ENCODE data around the gene VPS29. TPM values are rescaled to one million over a fixed set of nuclear protein-coding genes. Genes with fewer than 3 reads are reported as not detected.

Gene VPS29
- polyA plus RNA-seq, 1 experiment, result 170 TPM

DNA sequence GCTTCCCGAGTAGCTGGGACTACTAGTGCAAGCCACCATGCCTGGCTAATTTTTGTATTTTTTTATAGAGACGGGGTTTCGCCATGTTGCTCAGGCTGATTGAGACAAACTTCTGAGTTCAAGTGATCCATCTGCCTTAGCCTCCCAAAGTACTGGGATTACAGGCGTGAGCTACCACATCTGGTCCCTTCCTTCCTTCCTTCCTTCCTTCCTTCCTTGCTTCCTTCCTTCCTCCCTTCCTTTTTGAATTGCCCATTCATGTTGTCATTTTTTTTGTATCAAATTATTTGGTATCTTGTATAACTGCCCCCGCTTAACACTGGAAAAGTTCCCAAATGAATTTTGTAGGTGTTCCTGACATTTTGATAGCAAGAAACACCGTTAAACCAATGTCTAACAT lies 11.9 kb upstream of the VPS29 start:
- H3K27me3 ChIP-seq (ENCODE audit: control insufficient read depth, insufficient read depth, low read length), result peaks cover 3% of the 10 kb centered on the region
- H3K27ac ChIP-seq (ENCODE audit: low read depth, low read length), result no peak overlapping the region
- ChIA-PET CTCF (interaction anchor here (0.7 to 20.4 kb wide), 18 partner anchors 7 to 374 kb away, joined by 3 to 369 read pairs (median 5); partner anchors contain the start of gene ARPC3), POLR2A (no interaction called here)
- no peak for TF ChIP-seq CTCF (IDR thresholded peaks at IDR 0.05; ENCODE audit: low read depth, low read length)
- DNase-seq (ENCODE audit: low read depth, low spot score), result no peak
- no peaks in the 10 kb centered on the region for H3K9me3 ChIP-seq (ENCODE audit: control insufficient read depth, insufficient read depth, low read length)
- no peak overlapping the region for H3K4me3 ChIP-seq (ENCODE audit: low read depth, low read length)

- Histone ChIP-seq H3K4me3 (ENCODE audit: low read depth, low read length) (no peak overlapping the region), H3K27ac (ENCODE audit: low read depth, low read length) (no peak overlapping the region), H3K9me3 (ENCODE audit: control insufficient read depth, insufficient read depth, low read length) (no peaks in the 10 kb centered on the region), H3K27me3 (ENCODE audit: control insufficient read depth, insufficient read depth, low read length) (peaks cover 3% of the 10 kb centered on the region)
- ChIA-PET POLR2A (no interaction called here), CTCF (interaction anchor here (20.4 kb wide), 1 partner anchor 94 kb away, joined by 369 read pairs; no protein-coding TSS in a partner anchor)
- no peak for DNase-seq (ENCODE audit: low read depth, low spot score)
- no peak for TF ChIP-seq CTCF (IDR thresholded peaks at IDR 0.05; ENCODE audit: low read depth, low read length)
These were observed 6.2 kb upstream of the VPS29 start for GRCh38 chr12:110508071-110508586.

- ChIA-PET POLR2A (no interaction called here), CTCF (interaction anchor here (20.4 kb wide), 1 partner anchor 97 kb away, joined by 369 read pairs; no protein-coding TSS in a partner anchor)
- no peak for DNase-seq (ENCODE audit: low read depth, low spot score)
- TF ChIP-seq CTCF (IDR thresholded peaks at IDR 0.05; ENCODE audit: low read depth, low read length), result no peak
- Histone ChIP-seq H3K4me3 (ENCODE audit: low read depth, low read length) (no peak overlapping the region), H3K27me3 (ENCODE audit: control insufficient read depth, insufficient read depth, low read length) (no peaks in the 10 kb centered on the region), H3K27ac (ENCODE audit: low read depth, low read length) (no peak overlapping the region), H3K9me3 (ENCODE audit: control insufficient read depth, insufficient read depth, low read length) (no peaks in the 10 kb centered on the region; the same call in 1 of the 2 replicates)
These were observed 3.4 kb upstream of the VPS29 start for GRCh38 chr12:110505332-110505731.

- Histone ChIP-seq H3K27me3 (ENCODE audit: control insufficient read depth, insufficient read depth, low read length) (no peaks in the 10 kb centered on the region), H3K4me3 (ENCODE audit: low read depth, low read length) (no peak overlapping the region), H3K9me3 (ENCODE audit: control insufficient read depth, insufficient read depth, low read length) (no peaks in the 10 kb centered on the region; the same call in 1 of the 2 replicates), H3K27ac (ENCODE audit: low read depth, low read length) (no peak overlapping the region)
- POLR2A ChIA-PET, result interaction anchor here (1.7 kb wide), 1 partner anchor 35 kb away, joined by 9 read pairs; the partner anchor contains the start of genes FAM216A and GPN3
- DNase-seq (ENCODE audit: low read depth, low spot score), result no peak
- TF ChIP-seq CTCF (IDR thresholded peaks at IDR 0.05; ENCODE audit: low read depth, low read length), result no peak
- CTCF ChIA-PET, result interaction anchor here (0.8 to 20.4 kb wide), 3 partner anchors 34 to 99 kb away, joined by 4 to 369 read pairs (median 6); partner anchors contain the start of gene FAM216A
These were observed 1.5 kb upstream of the VPS29 start for GRCh38 chr12:110503432-110503831.

DNA sequence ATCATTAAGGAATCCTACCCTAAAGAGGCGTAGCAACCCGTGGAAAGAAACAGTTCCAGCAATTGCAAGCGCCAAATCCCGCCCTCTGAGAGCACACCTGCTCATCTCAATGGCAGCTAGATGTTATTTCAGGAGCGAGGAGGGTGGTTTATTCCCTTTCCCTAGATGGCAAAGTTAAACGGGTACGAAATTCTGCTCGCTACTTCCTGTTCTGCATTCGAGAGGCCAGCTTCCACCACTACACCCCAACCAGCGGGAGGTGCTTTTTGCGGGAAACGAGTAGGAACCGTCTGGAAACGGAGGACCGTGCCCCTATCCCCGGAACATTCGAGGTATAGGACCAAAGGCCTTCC lies 536 bp downstream of the VPS29 start:
- DNase-seq (ENCODE audit: low read depth, low spot score), result no peak
- ChIA-PET POLR2A (no interaction called here), CTCF (interaction anchor here (20.4 kb wide), 1 partner anchor 101 kb away, joined by 369 read pairs; no protein-coding TSS in a partner anchor)
- no peak for TF ChIP-seq CTCF (IDR thresholded peaks at IDR 0.05; ENCODE audit: low read depth, low read length)
- no peaks in the 10 kb centered on the region for H3K27me3 ChIP-seq (ENCODE audit: control insufficient read depth, insufficient read depth, low read length)
- H3K9me3 ChIP-seq (ENCODE audit: control insufficient read depth, insufficient read depth, low read length), result no peaks in the 10 kb centered on the region; the same call in 1 of the 2 replicates
- H3K4me3 ChIP-seq (ENCODE audit: low read depth, low read length), result peak overlapping the region; percentile 92
- peak overlapping the region; percentile 77 for H3K27ac ChIP-seq (ENCODE audit: low read depth, low read length)
